Lower leg skin (tissue), 3 donors: ENCODE results near the gene FOXQ1.

Experiments
- CTCF ChIP-seq, 3 donors: fragments of 450-650 bp; IDR thresholded peaks; one replicate each; pipeline ENCODE4 v1.5.1; 2016; ENCODE audit warnings: antibody characterized with exemption in 3 of 3, mild to moderate bottlenecking in 3 of 3, moderate library complexity in 2 of 3
- POLR2A ChIP-seq, 2 donors: fragments of 450-650 bp; IDR thresholded peaks; one replicate each; pipeline ENCODE4 v1.6.1; 2016 to 2017; ENCODE audit warnings: antibody characterized with exemption in 2 of 2, mild to moderate bottlenecking in 1 of 2, moderate library complexity in 1 of 2

- no peak for TF ChIP-seq CTCF (IDR thresholded peaks at IDR 0.05)
- no peak for TF ChIP-seq POLR2A (IDR thresholded peaks at IDR 0.05)
Observed at GRCh38 chr6:1329708-1330107, 17.8 kb downstream of the FOXQ1 start.
